ENCODE results near the gene RTP3.

The RTP3 gene

DNA sequence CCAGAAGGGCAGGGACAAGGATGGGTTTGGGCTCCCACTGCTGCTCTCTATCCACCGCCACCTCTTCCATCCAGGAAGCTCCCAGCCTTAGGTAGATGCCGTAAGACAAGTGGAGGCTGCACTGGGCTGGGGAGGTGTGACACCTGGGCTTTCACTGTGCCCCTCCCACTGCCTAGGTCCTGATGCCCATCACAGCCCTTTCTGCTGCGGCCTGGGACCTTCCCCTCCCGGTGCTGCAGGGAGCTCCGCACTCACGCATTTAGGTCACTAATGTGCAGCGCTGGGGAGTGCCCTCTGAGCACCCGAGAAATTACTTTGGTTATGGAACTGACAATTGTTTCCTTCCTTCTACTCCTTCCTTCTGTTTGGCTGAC, 33.9 kb upstream of the RTP3 start:
- Mint-ChIP-seq H3K9me3 (no peaks in the 10 kb centered on the region), H3K36me3 (ENCODE audit: insufficient read depth) (no peaks in the 10 kb centered on the region), H3K4me3 (no peak overlapping the region), H3K4me1 (ENCODE audit: low read depth in 2 of 2) (no peaks in the 10 kb centered on the region), H3K27me3 (peaks cover 59 to 79% of the 10 kb centered on the region in 2 donors), H3K27ac (no peak overlapping the region)
- DNase-seq, result no peak
- ATAC-seq (replicated peaks), result no peak

GRCh38 chr3:46464326-46465195, 33.2 kb upstream of the RTP3 start, which contains the start of gene LTF:
TSS of gene LTF (minus strand) at chr3:46464905. CDS start at chr3:46464867, 38 bp downstream.
- H3K4me1 Mint-ChIP-seq (ENCODE audit: low read depth in 2 of 2), result no peaks in the 10 kb centered on the region

GRCh38 chr3:46465196-46465520, 32.6 kb upstream of the RTP3 start:
- ATAC-seq (replicated peaks) (no peak), DNase-seq (no peak)
- Mint-ChIP-seq H3K36me3 (ENCODE audit: insufficient read depth) (no peaks in the 10 kb centered on the region), H3K4me3 (no peak overlapping the region), H3K27ac (no peak overlapping the region), H3K4me1 (ENCODE audit: low read depth in 2 of 2) (no peaks in the 10 kb centered on the region), H3K9me3 (no peaks in the 10 kb centered on the region), H3K27me3 (peaks cover 46 to 68% of the 10 kb centered on the region in 2 donors)

More at GRCh38 chr3:46464326-46465195, 33.2 kb upstream of the RTP3 start, which contains the start of gene LTF:
- Mint-ChIP-seq H3K9me3 (no peaks in the 10 kb centered on the region), H3K36me3 (ENCODE audit: insufficient read depth) (no peaks in the 10 kb centered on the region), H3K27me3 (peaks cover 52 to 74% of the 10 kb centered on the region in 2 donors), H3K4me3 (no peak within 1 kb of the TSS), H3K27ac (no peak within 1 kb of the TSS)
- ATAC-seq (replicated peaks) (no peak), DNase-seq (no peak)

DNA sequence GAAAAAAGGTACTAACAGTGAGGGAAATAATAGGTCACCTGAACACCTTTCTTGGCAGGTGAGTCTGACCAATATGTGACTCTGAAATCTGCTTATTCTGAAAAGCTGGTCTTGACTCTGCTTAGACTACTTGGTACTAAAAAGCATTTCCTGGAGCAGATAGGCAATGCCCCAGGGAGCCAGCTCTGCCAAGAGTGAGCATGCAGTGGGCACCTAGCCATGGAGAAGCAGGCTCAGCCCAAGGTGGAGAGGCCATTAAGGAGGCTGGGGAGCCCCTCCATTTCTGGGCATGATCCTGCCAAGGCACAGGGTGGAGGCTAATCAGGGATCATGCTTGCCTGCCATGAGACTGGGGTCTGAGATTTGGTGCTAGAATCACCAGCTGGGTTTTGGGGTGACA, 31.5 kb upstream of the RTP3 start:
- H3K4me3 Mint-ChIP-seq, result no peak overlapping the region
- no peak for ATAC-seq (replicated peaks)
- DNase-seq, result no peak
- H3K27me3 Mint-ChIP-seq, result peaks cover 38 to 57% of the 10 kb centered on the region in 2 donors
- H3K27ac Mint-ChIP-seq, result no peak overlapping the region
- no peaks in the 10 kb centered on the region for H3K9me3 Mint-ChIP-seq
- no peaks in the 10 kb centered on the region for H3K36me3 Mint-ChIP-seq (ENCODE audit: insufficient read depth)
- H3K4me1 Mint-ChIP-seq (ENCODE audit: low read depth in 2 of 2), result no peaks in the 10 kb centered on the region

DNA sequence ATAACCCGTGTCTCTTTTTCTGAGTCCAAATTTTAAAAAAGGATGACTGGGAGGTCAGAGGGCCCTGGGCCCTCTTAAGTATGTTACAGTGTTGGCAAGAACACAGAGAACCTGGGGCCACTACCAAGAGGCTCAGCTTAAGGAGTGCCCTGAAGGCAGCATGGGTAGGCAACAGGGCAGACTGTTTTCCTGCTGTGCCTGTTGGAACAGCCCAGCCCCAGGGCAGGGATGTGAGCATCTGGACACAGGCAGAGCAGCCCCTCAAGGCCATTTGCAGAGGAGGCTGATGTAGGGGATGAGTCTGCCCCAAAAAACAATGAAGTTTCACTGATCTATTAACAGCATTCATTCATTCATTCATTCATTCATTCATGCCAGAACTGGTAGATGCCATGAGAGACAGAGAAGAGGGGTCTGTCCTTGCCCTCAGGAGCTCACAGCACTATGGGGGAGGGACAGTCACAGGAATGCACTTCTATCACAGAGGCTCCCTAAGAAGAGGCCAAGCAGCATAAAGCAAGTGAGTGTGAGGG, 30.8 kb upstream of the RTP3 start:
- Mint-ChIP-seq H3K9me3 (no peaks in the 10 kb centered on the region), H3K4me1 (ENCODE audit: low read depth in 2 of 2) (no peaks in the 10 kb centered on the region), H3K4me3 (no peak overlapping the region), H3K36me3 (ENCODE audit: insufficient read depth) (no peaks in the 10 kb centered on the region), H3K27ac (no peak overlapping the region), H3K27me3 (peaks cover 37 to 57% of the 10 kb centered on the region in 2 donors)
- DNase-seq, result no peak
- no peak for ATAC-seq (replicated peaks)

GRCh38 chr3:46467562-46467961, 30.2 kb upstream of the RTP3 start:
- H3K27ac Mint-ChIP-seq, result no peak overlapping the region
- DNase-seq, result no peak
- no peak for ATAC-seq (replicated peaks)
- H3K4me1 Mint-ChIP-seq (ENCODE audit: low read depth in 2 of 2), result no peaks in the 10 kb centered on the region
- H3K36me3 Mint-ChIP-seq (ENCODE audit: insufficient read depth), result no peaks in the 10 kb centered on the region
- H3K4me3 Mint-ChIP-seq, result no peak overlapping the region
- peaks cover 37 to 56% of the 10 kb centered on the region in 2 donors for H3K27me3 Mint-ChIP-seq
- H3K9me3 Mint-ChIP-seq, result no peaks in the 10 kb centered on the region

GRCh38 chr3:46468753-46469600, 28.8 kb upstream of the RTP3 start:
- no peak overlapping the region for H3K27ac Mint-ChIP-seq
- H3K4me1 Mint-ChIP-seq (ENCODE audit: low read depth in 2 of 2), result no peaks in the 10 kb centered on the region
- H3K9me3 Mint-ChIP-seq, result no peaks in the 10 kb centered on the region
- DNase-seq, result no peak
- no peaks in the 10 kb centered on the region for H3K36me3 Mint-ChIP-seq (ENCODE audit: insufficient read depth)
- H3K27me3 Mint-ChIP-seq, result peaks cover 36 to 54% of the 10 kb centered on the region in 2 donors
- H3K4me3 Mint-ChIP-seq, result no peak overlapping the region
- ATAC-seq (replicated peaks), result no peak

DNA sequence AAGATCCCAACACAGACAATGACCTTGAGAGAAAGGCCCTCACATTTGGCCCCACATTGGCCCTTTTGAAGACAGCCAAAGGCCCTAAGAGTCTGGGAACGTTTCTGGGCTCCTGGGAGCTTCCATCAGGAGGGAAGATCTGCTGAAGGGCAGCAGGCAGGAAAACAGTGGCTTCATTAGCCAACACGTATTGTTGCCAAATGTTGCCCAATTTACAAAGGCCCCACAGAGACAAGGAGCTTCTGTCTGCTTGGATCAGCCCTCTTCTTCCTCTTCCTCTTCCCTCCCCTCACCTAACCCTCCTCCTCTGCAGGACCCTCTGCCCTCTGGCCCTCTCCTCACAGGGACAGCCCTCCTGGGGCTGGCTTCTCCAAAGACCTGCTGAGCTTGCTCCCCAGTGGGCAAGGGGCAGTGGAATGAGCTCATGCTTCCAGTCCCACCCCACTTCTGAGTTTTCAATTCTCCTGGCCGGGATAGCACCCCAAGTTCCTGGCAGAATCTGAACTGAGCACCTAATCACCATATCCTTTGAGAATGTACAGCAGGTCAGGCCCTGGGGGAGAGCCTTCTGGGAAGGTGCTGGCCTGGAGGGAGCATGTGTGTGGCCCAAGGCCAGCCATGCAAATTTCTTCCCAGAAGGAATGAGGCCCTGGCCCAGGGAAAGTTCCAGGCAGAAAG, 28.0 kb upstream of the RTP3 start:
- peaks cover 0 to 5% of the 10 kb centered on the region in 2 donors for H3K9me3 Mint-ChIP-seq
- no peak for ATAC-seq (replicated peaks)
- H3K27me3 Mint-ChIP-seq, result peaks cover 35 to 45% of the 10 kb centered on the region in 2 donors
- no peak overlapping the region for H3K27ac Mint-ChIP-seq
- no peaks in the 10 kb centered on the region for H3K36me3 Mint-ChIP-seq (ENCODE audit: insufficient read depth)
- no peak for DNase-seq
- no peaks in the 10 kb centered on the region for H3K4me1 Mint-ChIP-seq (ENCODE audit: low read depth in 2 of 2)
- H3K4me3 Mint-ChIP-seq, result no peak overlapping the region

- Mint-ChIP-seq H3K36me3 (ENCODE audit: insufficient read depth) (no peaks in the 10 kb centered on the region), H3K9me3 (peaks cover 0 to 9% of the 10 kb centered on the region in 2 donors), H3K27ac (no peak overlapping the region), H3K4me1 (ENCODE audit: low read depth in 2 of 2) (no peaks in the 10 kb centered on the region), H3K27me3 (peaks cover 30 to 35% of the 10 kb centered on the region in 2 donors), H3K4me3 (no peak overlapping the region)
- DNase-seq (no peak), ATAC-seq (replicated peaks) (no peak)
These were observed 26.9 kb upstream of the RTP3 start for GRCh38 chr3:46470831-46471230.

GRCh38 chr3:46471371-46471914, 26.3 kb upstream of the RTP3 start:
- H3K9me3 Mint-ChIP-seq, result peaks cover 0 to 9% of the 10 kb centered on the region in 2 donors
- no peaks in the 10 kb centered on the region for H3K36me3 Mint-ChIP-seq (ENCODE audit: insufficient read depth)
- no peaks in the 10 kb centered on the region for H3K4me1 Mint-ChIP-seq (ENCODE audit: low read depth in 2 of 2)
- ATAC-seq (replicated peaks) (no peak), DNase-seq (no peak)
- H3K27ac Mint-ChIP-seq, result no peak overlapping the region
- H3K4me3 Mint-ChIP-seq, result no peak overlapping the region
- peaks cover 29 to 30% of the 10 kb centered on the region in 2 donors for H3K27me3 Mint-ChIP-seq

GRCh38 chr3:46472736-46473135, 25.0 kb upstream of the RTP3 start:
- no peaks in the 10 kb centered on the region for H3K36me3 Mint-ChIP-seq (ENCODE audit: insufficient read depth)
- ATAC-seq (replicated peaks) (no peak), DNase-seq (no peak)
- H3K4me3 Mint-ChIP-seq, result no peak overlapping the region
- H3K27ac Mint-ChIP-seq, result no peak overlapping the region
- no peaks in the 10 kb centered on the region for H3K4me1 Mint-ChIP-seq (ENCODE audit: low read depth in 2 of 2)
- H3K27me3 Mint-ChIP-seq, result peaks cover 33 to 37% of the 10 kb centered on the region in 2 donors
- peaks cover 0 to 9% of the 10 kb centered on the region in 2 donors for H3K9me3 Mint-ChIP-seq

- H3K4me1 Mint-ChIP-seq (ENCODE audit: low read depth in 2 of 2), result no peaks in the 10 kb centered on the region
- ATAC-seq (replicated peaks) (no peak), DNase-seq (no peak)
- no peak overlapping the region for H3K4me3 Mint-ChIP-seq
- peaks cover 56 to 63% of the 10 kb centered on the region in 2 donors for H3K27me3 Mint-ChIP-seq
- H3K27ac Mint-ChIP-seq, result no peak overlapping the region
- peaks cover 0 to 9% of the 10 kb centered on the region in 2 donors for H3K9me3 Mint-ChIP-seq
- no peaks in the 10 kb centered on the region for H3K36me3 Mint-ChIP-seq (ENCODE audit: insufficient read depth)
These were observed 20.6 kb upstream of the RTP3 start for GRCh38 chr3:46477145-46477544.

DNA sequence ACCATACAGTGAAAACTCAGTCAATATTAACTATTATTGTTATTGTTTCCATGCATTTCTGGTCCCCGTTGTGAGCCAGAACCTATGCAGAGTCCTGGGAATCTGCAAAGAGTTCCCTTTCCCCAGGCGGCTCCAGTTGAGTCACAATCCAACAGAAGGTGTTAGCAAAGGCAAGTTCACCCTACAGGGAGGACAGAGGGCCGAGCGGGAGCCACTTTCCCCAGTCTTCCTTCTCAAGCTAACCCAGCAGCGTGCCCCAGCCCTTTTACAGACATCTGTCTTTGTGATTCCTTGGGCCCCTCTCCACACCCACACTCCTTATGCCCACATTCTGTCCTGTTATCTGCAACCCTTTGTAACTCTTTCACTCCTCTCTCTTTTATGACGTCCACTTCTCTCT, 20.0 kb upstream of the RTP3 start:
- H3K4me1 Mint-ChIP-seq (ENCODE audit: low read depth in 2 of 2), result no peaks in the 10 kb centered on the region
- H3K27ac Mint-ChIP-seq, result no peak overlapping the region
- H3K36me3 Mint-ChIP-seq (ENCODE audit: insufficient read depth), result no peaks in the 10 kb centered on the region
- H3K27me3 Mint-ChIP-seq, result peaks cover 50 to 60% of the 10 kb centered on the region in 2 donors
- no peak for DNase-seq
- H3K9me3 Mint-ChIP-seq, result peaks cover 0 to 9% of the 10 kb centered on the region in 2 donors
- no peak overlapping the region for H3K4me3 Mint-ChIP-seq
- ATAC-seq (replicated peaks), result no peak
